ENCODE data around the gene COL20A1.

- TF ChIP-seq CTCF (IDR thresholded peaks at IDR 0.05) (no peak), POLR2AphosphoS5 (IDR thresholded peaks at IDR 0.05; ENCODE audit: low read depth, low read length) (no peak), SIN3A (IDR thresholded peaks at IDR 0.05; ENCODE audit: borderline replicate concordance, insufficient read depth, low read depth, low read length) (no peak)
- TF ChIP-seq, protein P1, sequence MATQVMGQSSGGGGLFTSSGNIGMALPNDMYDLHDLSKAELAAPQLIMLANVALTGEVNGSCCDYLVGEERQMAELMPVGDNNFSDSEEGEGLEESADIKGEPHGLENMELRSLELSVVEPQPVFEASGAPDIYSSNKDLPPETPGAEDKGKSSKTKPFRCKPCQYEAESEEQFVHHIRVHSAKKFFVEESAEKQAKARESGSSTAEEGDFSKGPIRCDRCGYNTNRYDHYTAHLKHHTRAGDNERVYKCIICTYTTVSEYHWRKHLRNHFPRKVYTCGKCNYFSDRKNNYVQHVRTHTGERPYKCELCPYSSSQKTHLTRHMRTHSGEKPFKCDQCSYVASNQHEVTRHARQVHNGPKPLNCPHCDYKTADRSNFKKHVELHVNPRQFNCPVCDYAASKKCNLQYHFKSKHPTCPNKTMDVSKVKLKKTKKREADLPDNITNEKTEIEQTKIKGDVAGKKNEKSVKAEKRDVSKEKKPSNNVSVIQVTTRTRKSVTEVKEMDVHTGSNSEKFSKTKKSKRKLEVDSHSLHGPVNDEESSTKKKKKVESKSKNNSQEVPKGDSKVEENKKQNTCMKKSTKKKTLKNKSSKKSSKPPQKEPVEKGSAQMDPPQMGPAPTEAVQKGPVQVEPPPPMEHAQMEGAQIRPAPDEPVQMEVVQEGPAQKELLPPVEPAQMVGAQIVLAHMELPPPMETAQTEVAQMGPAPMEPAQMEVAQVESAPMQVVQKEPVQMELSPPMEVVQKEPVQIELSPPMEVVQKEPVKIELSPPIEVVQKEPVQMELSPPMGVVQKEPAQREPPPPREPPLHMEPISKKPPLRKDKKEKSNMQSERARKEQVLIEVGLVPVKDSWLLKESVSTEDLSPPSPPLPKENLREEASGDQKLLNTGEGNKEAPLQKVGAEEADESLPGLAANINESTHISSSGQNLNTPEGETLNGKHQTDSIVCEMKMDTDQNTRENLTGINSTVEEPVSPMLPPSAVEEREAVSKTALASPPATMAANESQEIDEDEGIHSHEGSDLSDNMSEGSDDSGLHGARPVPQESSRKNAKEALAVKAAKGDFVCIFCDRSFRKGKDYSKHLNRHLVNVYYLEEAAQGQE (IDR thresholded peaks at IDR 0.05; ENCODE audit: insufficient read depth in 1 of 2, low read depth in 2 of 2, low read length in 1 of 2): no peak
Measured at GRCh38 chr20:63308218-63308911, 15.4 kb downstream of the COL20A1 start.
